HG02938 (cell line): ENCODE measurements around the gene ABCC1.
A peak's percentile ranks its signal among the peaks of the same experiment; 100 is the strongest.

ENCODE experiments used
- ATAC-seq: cut with Tn5 transposase; IDR thresholded peaks from one replicate; pipeline ENCODE4 v1.9.1; 2021; ENCODE audit warnings: mild to moderate bottlenecking, moderate library complexity; ENCODE audit not compliant: unreplicated experiment

ABCC1 gene

GRCh38 chr16:15990902-15991301 lies 41.5 kb downstream of the ABCC1 start:
- ATAC-seq, result no peak

GRCh38 chr16:15993128-15993527 lies 43.7 kb downstream of the ABCC1 start:
- no peak for ATAC-seq

- ATAC-seq, result no peak
Observed at GRCh38 chr16:15993541-15993940, 44.1 kb downstream of the ABCC1 start.

GRCh38 chr16:15993946-15994665 lies 44.7 kb downstream of the ABCC1 start:
- no peak for ATAC-seq

- no peak for ATAC-seq
Observed at GRCh38 chr16:15996432-15997109, 47.2 kb downstream of the ABCC1 start.

- ATAC-seq, result no peak
Observed at GRCh38 chr16:16000685-16001084, 51.3 kb downstream of the ABCC1 start.

- no peak for ATAC-seq
Observed at GRCh38 chr16:16001596-16002255, 52.3 kb downstream of the ABCC1 start.

GRCh38 chr16:16003719-16004313 lies 54.4 kb downstream of the ABCC1 start:
- ATAC-seq, result no peak

- no peak for ATAC-seq
Observed at GRCh38 chr16:16004314-16004749, 54.9 kb downstream of the ABCC1 start.

- ATAC-seq, result no peak
Observed at GRCh38 chr16:16005721-16006120, 56.3 kb downstream of the ABCC1 start.

- ATAC-seq, result no peak
Observed at GRCh38 chr16:16006650-16007049, 57.2 kb downstream of the ABCC1 start.

- ATAC-seq, result peak; percentile 81
Observed at GRCh38 chr16:16007743-16008111, 58.3 kb downstream of the ABCC1 start.

- no peak for ATAC-seq
Observed at GRCh38 chr16:16008666-16009065, 59.2 kb downstream of the ABCC1 start.

- ATAC-seq, result no peak
Observed at GRCh38 chr16:16009401-16009800, 60.0 kb downstream of the ABCC1 start.

GRCh38 chr16:16010194-16010593 lies 60.8 kb downstream of the ABCC1 start:
- ATAC-seq, result no peak

GRCh38 chr16:16012144-16012543 lies 62.7 kb downstream of the ABCC1 start:
- ATAC-seq, result no peak

- no peak for ATAC-seq
Observed at GRCh38 chr16:16013812-16014211, 64.4 kb downstream of the ABCC1 start.

- no peak for ATAC-seq
Observed at GRCh38 chr16:16014329-16015224, 65.2 kb downstream of the ABCC1 start.

GRCh38 chr16:16015849-16016248 lies 66.4 kb downstream of the ABCC1 start:
- no peak for ATAC-seq

- no peak for ATAC-seq
Observed at GRCh38 chr16:16016388-16016964, 67.1 kb downstream of the ABCC1 start.
